ENCODE results near the gene BRINP3.

Gene BRINP3

DNA sequence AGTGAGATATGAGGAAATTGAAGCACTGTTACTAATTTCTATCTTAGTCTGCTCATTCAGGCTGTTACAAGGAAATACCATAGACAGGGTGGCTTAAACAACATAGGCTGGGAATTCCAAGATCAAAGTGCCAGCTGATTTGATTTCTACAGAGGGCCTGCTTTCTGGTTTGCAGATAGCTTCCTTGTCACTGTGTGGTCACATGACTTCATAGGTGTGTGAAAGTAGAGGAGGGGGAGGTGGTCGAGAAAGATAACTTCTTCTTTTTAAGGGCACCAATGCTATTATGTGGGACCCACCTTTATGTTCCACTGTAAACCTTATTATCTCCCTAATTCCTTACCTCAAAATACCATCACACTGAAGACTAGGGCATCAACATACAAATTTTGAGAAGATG, 6.4 kb upstream of the BRINP3 start:
- TF ChIP-seq SALL2 (tag by site-specific recombination; IDR thresholded peaks at IDR 0.05; ENCODE audit: borderline replicate concordance) (no peak), ZNF660 (tag by site-specific recombination; IDR thresholded peaks at IDR 0.05) (no peak)
- TF ChIP-seq, protein P1, sequence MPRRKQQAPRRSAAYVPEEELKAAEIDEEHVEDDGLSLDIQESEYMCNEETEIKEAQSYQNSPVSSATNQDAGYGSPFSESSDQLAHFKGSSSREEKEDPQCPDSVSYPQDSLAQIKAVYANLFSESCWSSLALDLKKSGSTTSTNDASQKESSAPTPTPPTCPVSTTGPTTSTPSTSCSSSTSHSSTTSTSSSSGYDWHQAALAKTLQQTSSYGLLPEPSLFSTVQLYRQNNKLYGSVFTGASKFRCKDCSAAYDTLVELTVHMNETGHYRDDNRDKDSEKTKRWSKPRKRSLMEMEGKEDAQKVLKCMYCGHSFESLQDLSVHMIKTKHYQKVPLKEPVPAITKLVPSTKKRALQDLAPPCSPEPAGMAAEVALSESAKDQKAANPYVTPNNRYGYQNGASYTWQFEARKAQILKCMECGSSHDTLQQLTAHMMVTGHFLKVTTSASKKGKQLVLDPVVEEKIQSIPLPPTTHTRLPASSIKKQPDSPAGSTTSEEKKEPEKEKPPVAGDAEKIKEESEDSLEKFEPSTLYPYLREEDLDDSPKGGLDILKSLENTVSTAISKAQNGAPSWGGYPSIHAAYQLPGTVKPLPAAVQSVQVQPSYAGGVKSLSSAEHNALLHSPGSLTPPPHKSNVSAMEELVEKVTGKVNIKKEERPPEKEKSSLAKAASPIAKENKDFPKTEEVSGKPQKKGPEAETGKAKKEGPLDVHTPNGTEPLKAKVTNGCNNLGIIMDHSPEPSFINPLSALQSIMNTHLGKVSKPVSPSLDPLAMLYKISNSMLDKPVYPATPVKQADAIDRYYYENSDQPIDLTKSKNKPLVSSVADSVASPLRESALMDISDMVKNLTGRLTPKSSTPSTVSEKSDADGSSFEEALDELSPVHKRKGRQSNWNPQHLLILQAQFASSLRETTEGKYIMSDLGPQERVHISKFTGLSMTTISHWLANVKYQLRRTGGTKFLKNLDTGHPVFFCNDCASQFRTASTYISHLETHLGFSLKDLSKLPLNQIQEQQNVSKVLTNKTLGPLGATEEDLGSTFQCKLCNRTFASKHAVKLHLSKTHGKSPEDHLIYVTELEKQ (tag by site-specific recombination; IDR thresholded peaks at IDR 0.05; ENCODE audit: borderline replicate concordance), result no peak
- no peaks in the 10 kb centered on the region for H3K36me3 ChIP-seq (ENCODE audit: control insufficient read depth in 2 of 2, insufficient read depth in 1 of 2, low read length in 2 of 2)
- H3K4me1 ChIP-seq (ENCODE audit: control insufficient read depth, insufficient read depth, low read length), result no peaks in the 10 kb centered on the region
- CTCF ChIA-PET, result no interaction called here
- no peak overlapping the region for H3K4me3 ChIP-seq (ENCODE audit: low read depth, low read length)
- no peak overlapping the region for H3K27ac ChIP-seq (ENCODE audit: extremely low read depth, low read depth, low read length)
- no peaks in the 10 kb centered on the region for H3K9me3 ChIP-seq (ENCODE audit: control insufficient read depth, insufficient read depth, low read depth, low read length)
- POLR2A ChIA-PET, result no interaction called here

- ChIA-PET POLR2A (no interaction called here), CTCF (no interaction called here)
- Histone ChIP-seq H3K27ac (ENCODE audit: extremely low read depth, low read depth, low read length) (no peak overlapping the region), H3K9me3 (ENCODE audit: control insufficient read depth, insufficient read depth, low read depth, low read length) (no peaks in the 10 kb centered on the region), H3K36me3 (ENCODE audit: control insufficient read depth in 2 of 2, insufficient read depth in 1 of 2, low read length in 2 of 2) (no peaks in the 10 kb centered on the region), H3K4me1 (ENCODE audit: control insufficient read depth, insufficient read depth, low read length) (no peaks in the 10 kb centered on the region), H3K4me3 (ENCODE audit: low read depth, low read length) (no peak overlapping the region)
- TF ChIP-seq ZSCAN18 (tag by site-specific recombination; IDR thresholded peaks at IDR 0.05) (no peak), ZNF624 (tag by site-specific recombination; IDR thresholded peaks at IDR 0.05) (no peak), ZNF155 (tag by site-specific recombination; IDR thresholded peaks at IDR 0.05) (no peak), INSM2 (tag by site-specific recombination; IDR thresholded peaks at IDR 0.05) (no peak), ZNF626 (tag by site-specific recombination; IDR thresholded peaks at IDR 0.05) (no peak), ZNF521 (tag by site-specific recombination; IDR thresholded peaks at IDR 0.05) (no peak), ZNF692 (tag by site-specific recombination; IDR thresholded peaks at IDR 0.05) (no peak), SP3 (tag by site-specific recombination; IDR thresholded peaks at IDR 0.05) (no peak), ZNF184 (tag by site-specific recombination; IDR thresholded peaks at IDR 0.05) (no peak), ZNF112 (tag by site-specific recombination; IDR thresholded peaks at IDR 0.05) (no peak), ZNF114 (tag by site-specific recombination; IDR thresholded peaks at IDR 0.05) (no peak), ZNF549 (tag by site-specific recombination; IDR thresholded peaks at IDR 0.05) (no peak), ZNF24 (tag by site-specific recombination; IDR thresholded peaks at IDR 0.05) (no peak)
- TF ChIP-seq, protein P2, sequence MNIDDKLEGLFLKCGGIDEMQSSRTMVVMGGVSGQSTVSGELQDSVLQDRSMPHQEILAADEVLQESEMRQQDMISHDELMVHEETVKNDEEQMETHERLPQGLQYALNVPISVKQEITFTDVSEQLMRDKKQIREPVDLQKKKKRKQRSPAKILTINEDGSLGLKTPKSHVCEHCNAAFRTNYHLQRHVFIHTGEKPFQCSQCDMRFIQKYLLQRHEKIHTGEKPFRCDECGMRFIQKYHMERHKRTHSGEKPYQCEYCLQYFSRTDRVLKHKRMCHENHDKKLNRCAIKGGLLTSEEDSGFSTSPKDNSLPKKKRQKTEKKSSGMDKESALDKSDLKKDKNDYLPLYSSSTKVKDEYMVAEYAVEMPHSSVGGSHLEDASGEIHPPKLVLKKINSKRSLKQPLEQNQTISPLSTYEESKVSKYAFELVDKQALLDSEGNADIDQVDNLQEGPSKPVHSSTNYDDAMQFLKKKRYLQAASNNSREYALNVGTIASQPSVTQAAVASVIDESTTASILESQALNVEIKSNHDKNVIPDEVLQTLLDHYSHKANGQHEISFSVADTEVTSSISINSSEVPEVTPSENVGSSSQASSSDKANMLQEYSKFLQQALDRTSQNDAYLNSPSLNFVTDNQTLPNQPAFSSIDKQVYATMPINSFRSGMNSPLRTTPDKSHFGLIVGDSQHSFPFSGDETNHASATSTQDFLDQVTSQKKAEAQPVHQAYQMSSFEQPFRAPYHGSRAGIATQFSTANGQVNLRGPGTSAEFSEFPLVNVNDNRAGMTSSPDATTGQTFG (tag by site-specific recombination; IDR thresholded peaks at IDR 0.05; ENCODE audit: borderline replicate concordance), result no peak
Measured at GRCh38 chr1:190480231-190480630, 2.6 kb upstream of the BRINP3 start.

Measured in HEK293 (cell line).